ENCODE measurements around the gene E2F3. TPM values are rescaled to one million over a fixed set of nuclear protein-coding genes. Genes with fewer than 3 reads are reported as not detected.

The E2F3 gene
- total RNA-seq, 1 experiment from 2014 or later = 19.2 TPM

- no peak overlapping the region for H3K4me3 ChIP-seq
- H3K27ac ChIP-seq = no peak overlapping the region
- H3K9me3 ChIP-seq (replicated peaks) = no peaks in the 10 kb centered on the region
- no peaks in the 10 kb centered on the region for H3K27me3 ChIP-seq
- no peak for DNase-seq
- H3K36me3 ChIP-seq = no peaks in the 10 kb centered on the region; the same call in none of the 2 replicates
- no peaks in the 10 kb centered on the region for H3K4me1 ChIP-seq
Measured at GRCh38 chr6:20436719-20437118, 35.0 kb downstream of the E2F3 start.

- Histone ChIP-seq H3K4me3 (no peak overlapping the region), H3K36me3 (no peaks in the 10 kb centered on the region; the same call in none of the 2 replicates), H3K4me1 (no peaks in the 10 kb centered on the region), H3K27ac (no peak overlapping the region), H3K27me3 (no peaks in the 10 kb centered on the region), H3K9me3 (replicated peaks) (no peaks in the 10 kb centered on the region)
- DNase-seq = no peak
Measured at GRCh38 chr6:20437639-20438038, 36.0 kb downstream of the E2F3 start.

- H3K4me3 ChIP-seq = no peak overlapping the region
- no peak for DNase-seq
- H3K9me3 ChIP-seq (replicated peaks) = no peaks in the 10 kb centered on the region
- no peak overlapping the region for H3K27ac ChIP-seq
- no peaks in the 10 kb centered on the region for H3K27me3 ChIP-seq
- H3K36me3 ChIP-seq = no peaks in the 10 kb centered on the region; the same call in none of the 2 replicates
- H3K4me1 ChIP-seq = no peaks in the 10 kb centered on the region
Measured at GRCh38 chr6:20438462-20439070, 36.9 kb downstream of the E2F3 start.

- Histone ChIP-seq H3K4me1 (no peaks in the 10 kb centered on the region), H3K27ac (no peak overlapping the region), H3K36me3 (no peaks in the 10 kb centered on the region; the same call in 1 of the 2 replicates), H3K4me3 (no peak overlapping the region), H3K27me3 (no peaks in the 10 kb centered on the region), H3K9me3 (replicated peaks) (no peaks in the 10 kb centered on the region)
- no peak for DNase-seq
Measured at GRCh38 chr6:20439558-20439957, 37.9 kb downstream of the E2F3 start.

- Histone ChIP-seq H3K36me3 (no peaks in the 10 kb centered on the region; the same call in 1 of the 2 replicates), H3K4me3 (no peak overlapping the region), H3K9me3 (replicated peaks) (no peaks in the 10 kb centered on the region), H3K27ac (no peak overlapping the region), H3K4me1 (no peaks in the 10 kb centered on the region), H3K27me3 (no peaks in the 10 kb centered on the region)
- DNase-seq = no peak
Measured at GRCh38 chr6:20440296-20440695, 38.6 kb downstream of the E2F3 start.

GRCh38 chr6:20441236-20441635, 39.6 kb downstream of the E2F3 start:
- Histone ChIP-seq H3K9me3 (replicated peaks) (no peaks in the 10 kb centered on the region), H3K27ac (no peak overlapping the region), H3K27me3 (no peaks in the 10 kb centered on the region), H3K4me1 (no peaks in the 10 kb centered on the region), H3K4me3 (no peak overlapping the region), H3K36me3 (no peaks in the 10 kb centered on the region; the same call in 1 of the 2 replicates)
- DNase-seq = no peak

- Histone ChIP-seq H3K9me3 (replicated peaks) (no peaks in the 10 kb centered on the region), H3K4me3 (no peak overlapping the region), H3K27ac (no peak overlapping the region), H3K27me3 (no peaks in the 10 kb centered on the region), H3K36me3 (no peaks in the 10 kb centered on the region; the same call in 1 of the 2 replicates), H3K4me1 (no peaks in the 10 kb centered on the region)
- no peak for DNase-seq
Measured at GRCh38 chr6:20441921-20442320, 40.2 kb downstream of the E2F3 start.

- Histone ChIP-seq H3K27me3 (no peaks in the 10 kb centered on the region), H3K9me3 (replicated peaks) (no peaks in the 10 kb centered on the region), H3K36me3 (no peaks in the 10 kb centered on the region; the same call in 1 of the 2 replicates), H3K4me1 (no peaks in the 10 kb centered on the region), H3K27ac (no peak overlapping the region), H3K4me3 (no peak overlapping the region)
- no peak for DNase-seq
Measured at GRCh38 chr6:20444786-20445271, 43.1 kb downstream of the E2F3 start.

- H3K9me3 ChIP-seq (replicated peaks) = no peaks in the 10 kb centered on the region
- no peaks in the 10 kb centered on the region for H3K36me3 ChIP-seq
- no peak overlapping the region for H3K4me3 ChIP-seq
- no peak for DNase-seq
- H3K4me1 ChIP-seq = no peaks in the 10 kb centered on the region
- no peak overlapping the region for H3K27ac ChIP-seq
- H3K27me3 ChIP-seq = no peaks in the 10 kb centered on the region
Measured at GRCh38 chr6:20447157-20447556, 45.5 kb downstream of the E2F3 start.

GRCh38 chr6:20447581-20448132, 46.0 kb downstream of the E2F3 start:
- Histone ChIP-seq H3K27me3 (no peaks in the 10 kb centered on the region), H3K27ac (no peak overlapping the region), H3K4me3 (no peak overlapping the region), H3K4me1 (no peaks in the 10 kb centered on the region), H3K9me3 (replicated peaks) (no peaks in the 10 kb centered on the region), H3K36me3 (no peaks in the 10 kb centered on the region)
- no peak for DNase-seq

GRCh38 chr6:20448828-20449227, 47.1 kb downstream of the E2F3 start:
- H3K9me3 ChIP-seq (replicated peaks) = no peaks in the 10 kb centered on the region

GRCh38 chr6:20454204-20454824, 52.6 kb downstream of the E2F3 start:
- H3K27ac ChIP-seq = no peak overlapping the region
- H3K4me1 ChIP-seq = no peaks in the 10 kb centered on the region
- H3K27me3 ChIP-seq = no peaks in the 10 kb centered on the region
- no peak for DNase-seq
- H3K36me3 ChIP-seq = peaks cover 3% of the 10 kb centered on the region; the same call in 1 of the 2 replicates
- H3K4me3 ChIP-seq = no peak overlapping the region
- no peaks in the 10 kb centered on the region for H3K9me3 ChIP-seq (replicated peaks)

More at GRCh38 chr6:20448828-20449227, 47.1 kb downstream of the E2F3 start:
- Histone ChIP-seq H3K4me3 (no peak overlapping the region), H3K27ac (no peak overlapping the region), H3K36me3 (no peaks in the 10 kb centered on the region), H3K27me3 (no peaks in the 10 kb centered on the region), H3K4me1 (no peaks in the 10 kb centered on the region)
- no peak for DNase-seq

GRCh38 chr6:20455251-20455940, 53.7 kb downstream of the E2F3 start:
- Histone ChIP-seq H3K4me1 (no peaks in the 10 kb centered on the region), H3K9me3 (replicated peaks) (no peaks in the 10 kb centered on the region), H3K4me3 (no peak overlapping the region), H3K36me3 (peaks cover 3% of the 10 kb centered on the region; the same call in 1 of the 2 replicates), H3K27ac (no peak overlapping the region), H3K27me3 (no peaks in the 10 kb centered on the region)
- DNase-seq = no peak

- Histone ChIP-seq H3K9me3 (replicated peaks) (no peaks in the 10 kb centered on the region), H3K27me3 (no peaks in the 10 kb centered on the region)
- no peak for DNase-seq
Measured at GRCh38 chr6:20458027-20458894, 56.6 kb downstream of the E2F3 start.

More at GRCh38 chr6:20458027-20458894, 56.6 kb downstream of the E2F3 start:
- Histone ChIP-seq H3K4me1 (no peaks in the 10 kb centered on the region), H3K27ac (no peak overlapping the region), H3K4me3 (no peak overlapping the region), H3K36me3 (peaks cover 3% of the 10 kb centered on the region; the same call in 1 of the 2 replicates)
